Smooth muscle cell (in vitro differentiated cells): ENCODE measurements around the gene UMPS. TPM values are rescaled to one million over a fixed set of nuclear protein-coding genes. Genes with fewer than 3 reads are reported as not detected.

Experiments used
- DNase-seq: peaks from one replicate; lab custom pipeline; 2025; ENCODE audit not compliant: unreplicated experiment; lab: John Stamatoyannopoulos, UW
- H2AFZ ChIP-seq: fragments of 200-600 bp; sonication (generic); 2 replicates; pipeline ENCODE4 v1.6.0; 2016; ENCODE audit warnings: antibody characterized with exemption, low read depth, mild to moderate bottlenecking
- H3F3A ChIP-seq: fragments of 200-600 bp; sonication (generic); 2 replicates; pipeline ENCODE4 v1.6.0; 2017; ENCODE audit warnings: antibody characterized with exemption, low read depth
- H3K27ac ChIP-seq: fragments of 200-600 bp; sonication (generic); 2 replicates; pipeline ENCODE4 v1.5.1; 2016; ENCODE audit warnings: low read depth, mild to moderate bottlenecking
- H3K27me3 ChIP-seq: fragments of 200-600 bp; sonication (generic); 2 replicates; pipeline ENCODE4 v1.6.1; 2016; ENCODE audit warnings: low read depth, mild to moderate bottlenecking
- H3K36me3 ChIP-seq: fragments of 200-600 bp; sonication (generic); 2 replicates; pipeline ENCODE4 v1.5.1; 2016; ENCODE audit warnings: low read depth
- H3K4me1 ChIP-seq: fragments of 200-600 bp; sonication (generic); 2 replicates; pipeline ENCODE4 v1.5.1; 2016; ENCODE audit warnings: low read depth
- H3K4me2 ChIP-seq: fragments of 200-600 bp; sonication (generic); 2 replicates; pipeline ENCODE4 v1.6.0; 2016; ENCODE audit warnings: mild to moderate bottlenecking
- H3K4me3 ChIP-seq: fragments of 200-600 bp; sonication (generic); 2 replicates; pipeline ENCODE4 v1.5.1; 2016; ENCODE audit warnings: mild to moderate bottlenecking
- H3K79me2 ChIP-seq: fragments of 200-600 bp; sonication (generic); 2 replicates; pipeline ENCODE4 v1.6.0; 2016; ENCODE audit warnings: low read depth, mild to moderate bottlenecking
- H3K9ac ChIP-seq: fragments of 200-600 bp; sonication (generic); 2 replicates; pipeline ENCODE4 v1.6.0; 2016; ENCODE audit warnings: low read depth
- H3K9me3 ChIP-seq: fragments of 200-600 bp; sonication (generic); replicated peaks from 2 replicates; pipeline ENCODE4 v1.5.1; 2016; ENCODE audit warnings: low read depth
- H4K20me1 ChIP-seq: fragments of 200-600 bp; sonication (generic); 2 replicates; pipeline ENCODE4 v1.6.0; 2016; ENCODE audit warnings: low read depth
- WGBS: methylation state at CpG from one replicate; pipeline ENCODE4 v1.1.7; 2016; ENCODE audit warnings: low lambda C conversion rate; 5-methylcytosine and 5-hydroxymethylcytosine counted together
- polyA plus RNA-seq: library from polyadenylated mRNA; unstranded; fragments of >200 nt; fragmentation: Nextera tagmentation; extraction: Ambion mirVana; gene quantifications from 2 replicates; pipeline ENCODE4 v1.2.1, GENCODE V29; 2016
- total RNA-seq: library from RNA; depleted of rRNA; stranded (reverse); fragments of >200 nt; gene quantifications from 2 replicates; pipeline ENCODE4 v1.2.3, GENCODE V29; 2014
- TF ChIP-seq, protein P1 (sequence below): fragments of 200-600 bp; sonication (generic); IDR thresholded peaks from 2 replicates; pipeline ENCODE4 v1.5.1; 2017; ENCODE audit warnings: borderline replicate concordance, mild to moderate bottlenecking, antibody characterized with exemption; ENCODE audit not compliant: insufficient read depth, poor library complexity, severe bottlenecking

Gene UMPS
- total and polyA plus RNA-seq, 2 experiments from 2014 or later: 22.3 to 79.2 TPM

DNA sequence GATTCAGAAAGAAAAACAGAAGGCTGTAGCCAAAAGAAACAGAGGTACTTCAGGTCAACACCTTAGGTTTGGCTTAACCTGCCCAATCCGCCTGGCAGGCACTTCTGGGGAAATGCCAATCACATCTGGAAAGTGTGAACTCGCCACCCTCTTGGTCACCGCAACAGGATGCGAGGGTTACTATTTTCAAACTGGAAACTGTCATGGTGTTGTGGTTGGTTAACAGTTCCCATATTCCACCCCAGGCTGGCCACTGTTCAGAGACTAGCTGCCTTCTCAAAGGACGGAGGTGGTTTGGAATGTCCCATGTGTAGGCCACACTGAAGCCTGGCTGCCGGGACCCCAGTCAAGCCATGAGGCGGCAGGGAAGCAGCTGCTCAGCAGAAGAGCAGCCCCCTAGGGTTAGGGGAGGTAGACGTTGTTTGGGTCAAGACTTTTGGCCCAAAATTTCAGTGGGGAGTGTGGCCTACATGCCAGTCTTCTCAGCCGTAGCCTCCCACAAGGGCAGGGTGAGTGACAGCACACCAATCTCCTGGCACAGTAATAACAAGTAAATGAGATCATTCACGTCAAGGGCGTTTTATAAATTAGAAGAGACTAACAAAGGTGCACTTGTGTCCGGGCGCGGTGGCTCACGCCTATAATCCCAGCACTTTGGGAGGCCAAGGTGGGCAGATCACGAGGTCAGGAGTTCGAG lies 54.6 kb downstream of the UMPS start:
- no peak overlapping the region for H3K9ac ChIP-seq
- no peak overlapping the region for H2AFZ ChIP-seq
- 93% methylated on average over 17 of the region's 17 CpGs for WGBS
- H3K36me3 ChIP-seq: no peaks in the 10 kb centered on the region
- no peaks in the 10 kb centered on the region for H4K20me1 ChIP-seq
- peaks cover 12% of the 10 kb centered on the region for H3K79me2 ChIP-seq
- peaks cover 20% of the 10 kb centered on the region for H3K4me1 ChIP-seq
- peak overlapping the region; percentile 11 for H3K27ac ChIP-seq
- TF ChIP-seq, protein P1, sequence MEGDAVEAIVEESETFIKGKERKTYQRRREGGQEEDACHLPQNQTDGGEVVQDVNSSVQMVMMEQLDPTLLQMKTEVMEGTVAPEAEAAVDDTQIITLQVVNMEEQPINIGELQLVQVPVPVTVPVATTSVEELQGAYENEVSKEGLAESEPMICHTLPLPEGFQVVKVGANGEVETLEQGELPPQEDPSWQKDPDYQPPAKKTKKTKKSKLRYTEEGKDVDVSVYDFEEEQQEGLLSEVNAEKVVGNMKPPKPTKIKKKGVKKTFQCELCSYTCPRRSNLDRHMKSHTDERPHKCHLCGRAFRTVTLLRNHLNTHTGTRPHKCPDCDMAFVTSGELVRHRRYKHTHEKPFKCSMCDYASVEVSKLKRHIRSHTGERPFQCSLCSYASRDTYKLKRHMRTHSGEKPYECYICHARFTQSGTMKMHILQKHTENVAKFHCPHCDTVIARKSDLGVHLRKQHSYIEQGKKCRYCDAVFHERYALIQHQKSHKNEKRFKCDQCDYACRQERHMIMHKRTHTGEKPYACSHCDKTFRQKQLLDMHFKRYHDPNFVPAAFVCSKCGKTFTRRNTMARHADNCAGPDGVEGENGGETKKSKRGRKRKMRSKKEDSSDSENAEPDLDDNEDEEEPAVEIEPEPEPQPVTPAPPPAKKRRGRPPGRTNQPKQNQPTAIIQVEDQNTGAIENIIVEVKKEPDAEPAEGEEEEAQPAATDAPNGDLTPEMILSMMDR: no peak
- peaks cover 30% of the 10 kb centered on the region for H3F3A ChIP-seq
- H3K9me3 ChIP-seq: no peaks in the 10 kb centered on the region
- H3K4me2 ChIP-seq: no peak overlapping the region
- no peak for DNase-seq
- no peak overlapping the region for H3K4me3 ChIP-seq
- H3K27me3 ChIP-seq: no peaks in the 10 kb centered on the region

DNA sequence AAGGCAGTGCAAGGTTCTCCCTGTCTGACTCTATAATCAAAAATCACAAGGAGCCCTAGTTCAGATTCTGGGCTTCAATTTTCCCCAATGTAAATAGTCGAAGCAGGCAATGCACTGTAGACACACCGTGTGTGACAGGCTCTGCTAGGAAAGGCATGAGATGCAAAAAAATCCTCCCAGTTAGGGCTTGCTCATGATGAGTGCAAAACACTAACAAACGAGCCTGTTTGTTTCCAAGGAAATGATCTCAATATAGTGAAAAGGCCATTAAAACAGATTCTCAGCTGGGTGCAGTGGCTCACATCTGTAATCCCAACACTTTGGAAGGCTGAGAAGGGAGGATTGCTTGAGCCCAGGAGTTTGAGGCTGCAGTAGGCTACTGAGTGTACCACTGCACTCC lies 55.7 kb downstream of the UMPS start:
- TF ChIP-seq, protein P1: no peak
- no peak overlapping the region for H3K4me3 ChIP-seq
- H3K27ac ChIP-seq: peak overlapping the region; percentile 74
- 65% methylated on average over 3 of the region's 3 CpGs for WGBS
- H3K4me2 ChIP-seq: no peak overlapping the region
- no peaks in the 10 kb centered on the region for H3K27me3 ChIP-seq
- H3K4me1 ChIP-seq: peaks cover 14% of the 10 kb centered on the region
- peaks cover 15% of the 10 kb centered on the region for H3K79me2 ChIP-seq
- H3K36me3 ChIP-seq: no peaks in the 10 kb centered on the region
- peaks cover 31% of the 10 kb centered on the region for H3F3A ChIP-seq
- no peaks in the 10 kb centered on the region for H4K20me1 ChIP-seq
- H2AFZ ChIP-seq: no peak overlapping the region
- no peak for DNase-seq
- no peaks in the 10 kb centered on the region for H3K9me3 ChIP-seq
- H3K9ac ChIP-seq: no peak overlapping the region

GRCh38 chr3:124786511-124787241 lies 56.4 kb downstream of the UMPS start:
- no peaks in the 10 kb centered on the region for H3K9me3 ChIP-seq
- no peaks in the 10 kb centered on the region for H3K36me3 ChIP-seq
- no peaks in the 10 kb centered on the region for H4K20me1 ChIP-seq
- peaks cover 15% of the 10 kb centered on the region for H3K79me2 ChIP-seq
- H2AFZ ChIP-seq: no peak overlapping the region
- H3K4me3 ChIP-seq: no peak overlapping the region
- H3K27me3 ChIP-seq: no peaks in the 10 kb centered on the region
- TF ChIP-seq, protein P1: peak; percentile 38
- H3K9ac ChIP-seq: peak overlapping the region; percentile 30
- WGBS: 56% methylated on average over 6 of the region's 6 CpGs
- DNase-seq: no peak
- peaks cover 14% of the 10 kb centered on the region for H3K4me1 ChIP-seq
- H3K4me2 ChIP-seq: peak overlapping the region; percentile 40
- peaks cover 31% of the 10 kb centered on the region for H3F3A ChIP-seq
- H3K27ac ChIP-seq: peak overlapping the region; percentile 74
